Renal cortical epithelial cell (primary cell): ENCODE measurements around the gene OTOS. TPM values are rescaled to one million over a fixed set of nuclear protein-coding genes. Genes with fewer than 3 reads are reported as not detected.

Source experiments
- DNase-seq: peaks from one replicate; pipeline ENCODE4 v3.0.0-alpha.2; 2011; ENCODE audit warnings: low read depth
- total RNA-seq: library from RNA; depleted of rRNA; stranded (reverse); fragments of >200 nt; gene quantifications from 2 replicates; pipeline ENCODE4 v1.2.3, GENCODE V29; 2014

The OTOS gene
- not detected in 2 replicates for total RNA-seq

- peak; percentile 2 for DNase-seq
Observed at GRCh38 chr2:240140511-240140910, at the start of gene OTOS. Gene OTOS (minus strand): TSS chr2:240140658. CDS start chr2:240140326, 332 bp downstream.

- DNase-seq: no peak
Observed at GRCh38 chr2:240189686-240190085, 49.2 kb upstream of the OTOS start.

DNA sequence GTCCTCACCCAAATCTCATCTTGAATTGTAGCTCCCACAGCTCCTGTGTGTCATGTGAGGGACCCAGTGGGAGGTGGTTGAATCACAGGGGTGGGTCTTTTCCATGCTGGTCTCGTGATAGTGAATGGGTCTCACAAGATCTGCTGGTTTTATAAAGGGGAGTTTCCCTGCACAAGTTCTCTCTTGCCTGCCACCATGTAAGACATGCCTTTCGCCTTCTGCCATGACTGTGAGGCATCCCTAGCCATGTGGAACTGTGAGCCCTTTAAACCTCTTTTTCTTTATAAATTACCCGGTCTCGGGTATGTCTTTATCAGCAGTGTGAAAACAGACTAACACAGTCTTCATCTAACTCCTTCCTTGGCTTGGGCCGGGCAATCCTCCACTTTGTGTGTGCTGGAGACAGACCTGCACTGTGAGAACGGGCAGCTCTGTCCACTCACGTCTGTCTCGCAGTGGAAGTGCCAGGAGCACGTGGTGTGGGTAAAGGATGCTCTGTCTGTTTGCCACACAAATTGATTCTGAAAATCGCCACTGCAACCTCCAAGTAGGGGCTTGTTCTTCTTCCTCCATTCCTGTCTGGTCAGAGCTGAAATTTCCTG, 47.6 kb upstream of the OTOS start:
- DNase-seq: no peak

DNA sequence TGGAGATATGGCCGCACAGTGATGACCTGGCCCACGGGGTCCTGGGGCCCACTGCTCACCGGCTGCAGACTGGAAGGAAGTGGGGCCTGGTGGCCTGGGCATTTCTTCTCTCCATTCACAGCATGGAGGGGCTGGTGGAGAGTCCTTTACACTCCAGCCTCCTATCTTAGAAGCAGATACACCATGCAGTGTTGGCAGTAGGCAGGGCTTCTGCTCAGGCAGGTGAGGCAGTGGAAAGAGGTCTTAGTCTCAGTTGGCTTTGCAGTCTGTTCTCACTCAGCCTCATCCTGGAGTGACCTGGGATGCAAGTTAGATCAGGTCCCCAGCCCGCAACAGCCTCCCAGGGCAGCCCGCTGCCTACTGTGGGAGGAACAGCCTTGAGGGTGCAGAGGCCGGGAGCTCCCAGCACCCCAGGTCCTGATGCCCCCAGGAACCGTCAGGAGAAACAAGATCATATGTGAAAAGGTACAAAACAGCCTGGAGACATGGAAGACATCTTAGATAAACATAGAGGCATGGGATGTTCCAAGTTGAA, 45.8 kb upstream of the OTOS start:
- DNase-seq: no peak

- no peak for DNase-seq
Observed at GRCh38 chr2:240184656-240185055, 44.2 kb upstream of the OTOS start.

DNA sequence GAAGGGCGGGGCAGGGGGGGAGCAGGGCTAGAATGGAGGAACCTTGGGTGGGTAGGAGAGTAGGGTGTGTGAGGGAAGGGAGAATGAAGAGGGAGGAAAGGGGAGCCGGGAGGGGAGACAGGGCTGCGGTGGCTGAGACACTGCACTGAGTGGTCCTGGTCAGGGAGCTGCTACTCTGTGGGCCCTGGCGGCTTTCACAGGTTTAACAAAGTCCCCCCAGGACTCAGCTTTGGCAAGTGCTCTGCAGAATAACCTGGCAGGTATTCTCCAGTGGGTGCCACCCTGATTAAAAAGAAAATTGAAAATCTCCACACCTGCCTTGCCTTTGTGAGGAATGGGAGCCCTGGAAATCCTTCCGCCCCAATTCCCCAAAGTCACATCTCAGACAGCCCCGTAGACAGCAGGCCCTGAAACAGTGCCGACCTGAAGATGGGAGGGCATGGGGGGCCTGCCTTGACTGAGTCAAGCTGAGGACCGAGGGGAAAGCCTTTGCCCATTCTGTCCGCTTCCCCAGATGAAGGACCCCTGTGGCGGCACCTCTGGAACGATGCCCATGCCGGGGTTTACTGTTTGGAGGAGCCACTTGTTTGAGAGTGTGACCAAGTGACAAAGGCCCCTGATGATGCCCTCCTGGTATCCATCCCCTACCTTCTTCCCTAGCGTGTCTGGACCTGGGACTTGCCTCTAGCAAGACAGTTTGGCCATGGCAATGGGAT, 43.6 kb upstream of the OTOS start:
- DNase-seq: no peak

DNA sequence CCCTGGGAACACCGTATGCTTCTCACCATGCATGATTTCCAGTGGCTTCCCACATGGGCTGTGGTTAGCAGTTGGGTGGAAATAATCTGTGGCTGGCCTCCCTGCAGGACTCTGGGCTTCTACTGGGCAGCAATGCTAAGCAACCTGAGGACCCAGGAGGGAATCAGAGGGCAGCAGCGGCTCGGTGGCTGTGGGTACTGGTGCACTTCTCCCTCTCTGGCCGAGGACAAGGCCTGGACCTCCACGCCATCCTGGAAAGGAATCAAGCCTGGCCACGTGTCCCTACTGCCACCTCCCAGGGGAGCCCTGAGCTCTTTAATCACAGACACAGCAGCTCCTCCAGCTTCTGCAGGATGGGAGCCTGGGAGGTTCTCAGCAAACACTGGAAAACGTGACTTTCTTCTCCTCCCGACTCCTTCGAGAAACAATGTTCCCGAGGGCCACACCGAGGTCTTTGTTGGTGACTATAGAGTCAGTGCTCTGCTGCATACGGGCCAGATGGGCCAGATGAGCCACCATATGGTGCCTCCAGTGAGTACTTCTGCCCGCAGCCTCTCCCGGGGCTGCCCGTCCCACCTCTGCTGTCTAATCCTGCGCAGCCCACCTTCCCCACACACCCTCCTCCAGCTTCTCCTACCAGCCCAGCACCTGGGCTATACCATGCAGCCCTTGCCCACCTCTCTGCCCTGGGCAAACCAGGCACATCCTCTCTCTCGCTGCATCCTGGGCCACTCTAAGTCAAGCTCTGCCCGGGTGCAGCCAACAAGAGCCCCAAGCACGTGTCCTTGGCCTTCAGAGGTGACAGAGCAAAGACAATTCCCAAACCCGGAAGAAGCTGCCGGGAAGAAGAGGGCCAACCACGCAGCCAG, 42.8 kb upstream of the OTOS start:
- no peak for DNase-seq

DNA sequence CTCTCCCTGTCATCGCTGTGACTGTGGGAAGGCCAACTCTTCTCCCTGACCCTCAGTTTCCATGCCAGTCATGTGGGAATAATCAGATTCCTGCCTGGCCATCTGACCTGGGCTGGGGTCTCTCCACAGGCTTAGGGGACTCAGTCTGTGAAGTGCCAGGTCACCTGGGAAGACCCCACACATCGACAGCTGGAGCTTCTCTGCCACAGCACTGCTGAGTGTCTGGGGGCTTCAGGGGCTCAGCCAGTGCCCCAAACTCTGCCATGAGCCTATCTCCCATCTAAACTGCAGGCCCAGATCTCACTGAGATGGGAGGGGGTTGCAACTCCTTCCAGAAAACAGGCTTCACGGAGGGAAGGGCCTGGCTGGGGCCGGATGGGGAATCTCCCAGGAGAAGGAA, 42.0 kb upstream of the OTOS start:
- no peak for DNase-seq

- no peak for DNase-seq
Observed at GRCh38 chr2:240182001-240182400, 41.5 kb upstream of the OTOS start.

- DNase-seq: no peak
Observed at GRCh38 chr2:240179941-240180666, 39.6 kb upstream of the OTOS start.

GRCh38 chr2:240179186-240179815, 38.8 kb upstream of the OTOS start:
- DNase-seq: no peak

- no peak for DNase-seq
Observed at GRCh38 chr2:240178564-240178963, 38.1 kb upstream of the OTOS start.

- no peak for DNase-seq
Observed at GRCh38 chr2:240174496-240174895, 34.0 kb upstream of the OTOS start.

- DNase-seq: no peak
Observed at GRCh38 chr2:240172071-240172895, 31.8 kb upstream of the OTOS start.

GRCh38 chr2:240170883-240171282, 30.4 kb upstream of the OTOS start:
- no peak for DNase-seq

DNA sequence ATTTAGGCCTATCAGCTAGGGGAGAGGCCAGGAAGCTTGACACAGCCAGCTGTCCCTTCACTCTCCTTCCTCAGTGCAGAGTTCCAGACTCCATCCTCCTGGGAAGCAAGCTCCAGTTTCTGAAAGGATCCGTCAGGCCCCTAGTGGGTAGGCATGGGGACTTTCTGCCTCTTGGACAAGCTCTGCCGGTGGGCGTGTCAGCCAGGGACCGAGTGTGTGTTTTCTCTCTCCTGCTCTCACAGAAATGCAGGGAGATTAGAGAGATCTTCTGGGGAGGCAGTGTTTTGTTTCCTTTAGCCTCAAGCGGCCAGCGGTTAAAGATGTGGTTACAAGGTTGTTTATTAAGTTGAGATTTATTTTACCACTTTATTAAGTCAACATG, 29.9 kb upstream of the OTOS start:
- DNase-seq: peak; percentile 2

- no peak for DNase-seq
Observed at GRCh38 chr2:240169486-240170353, 29.3 kb upstream of the OTOS start.

DNA sequence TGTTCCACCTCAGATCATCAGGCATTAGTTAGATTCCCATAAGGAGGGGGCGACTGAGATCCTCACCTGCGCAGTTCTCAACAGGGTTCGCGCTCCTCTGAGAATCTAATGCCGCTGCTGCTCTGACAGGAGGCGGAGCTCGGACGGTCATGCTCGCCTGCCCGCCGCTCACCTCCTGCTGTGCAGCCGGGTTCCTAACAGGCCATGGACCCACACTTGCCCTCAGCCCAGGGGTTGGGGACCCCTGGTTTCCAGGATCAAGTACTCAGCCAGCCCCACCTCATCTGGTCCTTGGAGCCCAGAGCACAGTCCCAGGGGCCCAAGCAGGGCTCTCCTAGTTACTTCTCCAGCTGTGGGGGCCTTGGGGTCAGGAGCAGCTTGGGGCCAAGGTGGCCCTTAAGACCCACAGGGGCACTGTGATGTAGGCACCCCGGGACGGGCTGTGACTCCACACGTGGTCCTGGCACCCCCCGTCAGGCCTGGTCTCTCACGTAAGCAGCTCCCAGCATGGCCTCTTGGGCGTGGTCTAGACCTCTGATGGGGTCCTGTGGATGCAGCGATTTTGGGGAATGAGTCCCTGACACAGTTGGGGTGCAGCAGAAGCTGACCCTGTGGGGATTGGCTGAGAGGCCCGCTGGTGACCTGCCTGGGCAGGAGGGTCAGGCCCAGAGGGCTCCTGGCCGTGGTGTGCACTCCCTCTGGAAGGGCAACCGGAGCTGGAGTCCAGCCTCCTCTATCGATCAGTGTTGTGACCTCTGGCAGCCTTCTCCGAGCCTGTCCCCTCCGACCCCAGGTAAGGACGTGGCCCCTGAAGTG, 28.3 kb upstream of the OTOS start:
- no peak for DNase-seq

- no peak for DNase-seq
Observed at GRCh38 chr2:240168041-240168440, 27.6 kb upstream of the OTOS start.
